Activated CD4-positive, CD25-positive, alpha-beta regulatory T cell treated with anti-CD3 and anti-CD28 coated beads, Interleukin-2, amount 50 U/mL, for 16 hours (primary cell): ENCODE measurements around the gene INHBC.
"Not testable (repeated sequence)": the region's sequence is repeated elsewhere in the genome, so short reads cannot be mapped to it uniquely, and the experiment has no call there.

Source experiments
- DNase-seq: peaks from one replicate; pipeline ENCODE4 v3.0.0-alpha.2; 2020; ENCODE audit warnings: low read depth, low spot score

Gene INHBC, protein sequence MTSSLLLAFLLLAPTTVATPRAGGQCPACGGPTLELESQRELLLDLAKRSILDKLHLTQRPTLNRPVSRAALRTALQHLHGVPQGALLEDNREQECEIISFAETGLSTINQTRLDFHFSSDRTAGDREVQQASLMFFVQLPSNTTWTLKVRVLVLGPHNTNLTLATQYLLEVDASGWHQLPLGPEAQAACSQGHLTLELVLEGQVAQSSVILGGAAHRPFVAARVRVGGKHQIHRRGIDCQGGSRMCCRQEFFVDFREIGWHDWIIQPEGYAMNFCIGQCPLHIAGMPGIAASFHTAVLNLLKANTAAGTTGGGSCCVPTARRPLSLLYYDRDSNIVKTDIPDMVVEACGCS

DNA sequence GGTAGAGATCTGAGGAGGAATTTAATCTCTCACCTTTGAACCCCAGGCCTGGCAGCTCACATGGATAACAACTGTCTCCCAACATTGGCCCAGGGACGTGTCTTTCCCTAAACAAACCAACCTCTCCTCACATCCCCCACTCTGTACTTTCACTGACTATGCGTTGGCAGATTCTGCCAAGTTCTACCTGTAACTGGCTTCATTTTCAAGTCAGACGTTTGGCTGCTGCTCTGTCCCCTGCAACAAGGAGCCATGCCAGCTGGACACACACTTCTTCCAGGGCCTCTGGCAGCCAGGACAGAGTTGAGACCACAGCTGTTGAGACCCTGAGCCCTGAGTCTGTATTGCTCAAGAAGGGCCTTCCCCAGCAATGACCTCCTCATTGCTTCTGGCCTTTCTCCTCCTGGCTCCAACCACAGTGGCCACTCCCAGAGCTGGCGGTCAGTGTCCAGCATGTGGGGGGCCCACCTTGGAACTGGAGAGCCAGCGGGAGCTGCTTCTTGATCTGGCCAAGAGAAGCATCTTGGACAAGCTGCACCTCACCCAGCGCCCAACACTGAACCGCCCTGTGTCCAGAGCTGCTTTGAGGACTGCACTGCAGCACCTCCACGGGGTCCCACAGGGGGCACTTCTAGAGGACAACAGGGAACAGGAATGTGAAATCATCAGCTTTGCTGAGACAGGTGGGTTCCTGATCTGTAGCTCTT, at the start of gene INHBC:
INHBC (plus strand) TSS at position 268 of the 707 bp plus-strand sequence; CDS start at position 371, 103 bp downstream.
- DNase-seq, result no peak

DNA sequence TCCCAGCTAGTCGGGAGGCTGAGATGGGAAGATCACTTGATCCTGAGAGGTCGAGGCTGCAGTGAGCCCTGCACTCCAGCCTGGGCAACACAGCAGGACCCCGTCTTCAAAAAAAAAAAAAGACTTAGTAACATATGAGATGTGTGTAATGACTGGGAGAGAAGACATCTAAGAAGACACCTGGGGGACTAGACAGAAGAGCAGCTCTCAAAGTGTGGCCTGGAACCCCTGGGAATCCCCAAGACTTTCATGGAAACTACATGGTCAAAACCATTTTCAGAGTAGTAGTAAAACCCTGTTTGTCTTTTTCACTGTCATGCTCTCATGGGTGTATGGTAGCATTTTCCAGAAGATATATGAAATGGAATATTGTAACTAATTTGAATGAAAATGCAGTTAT, 49.0 kb upstream of the INHBC start:
- no peak for DNase-seq

DNA sequence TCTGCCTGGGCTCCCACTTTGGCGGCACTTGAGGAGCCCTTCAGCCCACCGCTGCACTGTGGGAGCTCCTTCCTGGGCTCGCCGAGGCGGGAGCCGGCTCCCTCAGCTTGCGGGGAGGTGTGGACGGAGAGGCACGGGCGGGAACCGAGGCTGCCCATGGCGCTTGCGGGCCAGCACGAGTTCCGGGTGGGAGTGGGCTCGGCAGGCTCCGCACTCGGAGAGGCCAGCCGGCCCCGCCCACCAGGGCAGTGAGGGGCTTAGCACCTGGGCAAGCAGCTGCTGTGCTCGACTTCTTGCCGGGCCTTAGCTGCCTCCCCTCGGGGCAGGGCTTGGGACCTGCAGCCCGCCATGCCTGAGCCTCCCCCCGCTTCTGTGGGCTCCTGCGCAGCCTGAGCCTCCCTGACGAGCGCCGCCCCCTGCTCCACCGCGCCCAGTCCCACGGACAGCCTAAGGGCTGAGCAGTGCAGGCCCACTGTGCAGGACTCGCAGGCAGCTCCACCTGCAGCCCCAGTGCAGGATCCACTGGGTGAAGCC, 48.3 kb upstream of the INHBC start:
- no peak for DNase-seq

DNA sequence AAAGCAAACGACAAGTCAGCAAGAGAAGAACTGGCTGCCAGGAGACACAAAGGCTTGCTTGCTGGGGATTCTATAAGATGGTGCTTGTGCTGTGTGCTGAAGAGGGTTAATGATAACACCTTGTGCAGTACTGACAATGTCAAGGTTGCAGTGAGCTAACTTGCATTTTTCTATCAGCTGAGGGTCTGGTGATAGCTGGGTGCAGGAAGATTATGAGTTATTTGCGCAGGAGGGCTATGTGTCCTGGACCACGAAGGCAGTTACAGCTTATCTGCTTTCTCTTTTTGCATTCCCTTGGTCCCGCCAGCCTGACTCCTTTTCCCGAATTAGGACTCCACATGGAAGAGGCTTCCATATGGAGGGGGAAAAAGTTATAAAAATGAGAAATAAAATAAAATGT, 46.2 kb upstream of the INHBC start:
- no peak for DNase-seq

DNA sequence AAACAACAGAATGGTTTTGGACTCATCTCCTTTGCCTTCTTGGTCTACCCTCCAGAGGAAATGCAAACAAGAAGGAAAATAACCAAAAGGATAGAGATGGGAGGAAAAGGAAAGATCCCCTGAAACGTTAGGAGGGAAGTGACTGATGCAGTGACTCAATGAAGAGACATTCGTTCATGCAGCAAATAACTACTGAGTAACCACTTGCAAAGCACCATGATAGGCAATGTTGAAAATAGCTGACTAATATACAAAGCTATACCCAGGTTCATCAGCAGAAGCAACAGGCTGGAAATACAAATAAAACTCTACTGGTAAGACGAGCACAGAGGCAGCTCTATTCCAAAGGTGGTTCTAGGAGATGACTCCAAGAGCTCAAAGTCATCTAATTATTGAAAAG, 45.6 kb upstream of the INHBC start:
- DNase-seq, result no peak

DNA sequence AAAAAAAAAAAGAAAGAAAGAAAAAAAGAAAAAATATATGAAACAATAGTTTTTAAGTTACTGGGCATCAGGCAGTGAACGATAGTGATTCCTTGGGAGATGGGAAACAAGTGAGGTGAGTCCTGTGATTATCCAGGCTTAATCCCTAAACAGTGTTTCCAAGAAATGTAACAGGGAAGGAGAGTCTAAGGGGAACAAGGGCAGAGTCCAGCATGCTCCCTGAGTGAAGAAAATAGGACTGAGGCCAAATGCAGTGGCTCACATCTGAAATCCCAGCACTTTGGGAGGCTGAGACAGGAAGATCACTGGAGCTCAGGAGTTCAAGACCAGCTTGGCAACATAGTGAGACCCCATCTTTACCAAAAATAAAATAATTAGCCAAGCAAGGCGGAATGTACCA, 44.4 kb upstream of the INHBC start:
- DNase-seq, result no peak

DNA sequence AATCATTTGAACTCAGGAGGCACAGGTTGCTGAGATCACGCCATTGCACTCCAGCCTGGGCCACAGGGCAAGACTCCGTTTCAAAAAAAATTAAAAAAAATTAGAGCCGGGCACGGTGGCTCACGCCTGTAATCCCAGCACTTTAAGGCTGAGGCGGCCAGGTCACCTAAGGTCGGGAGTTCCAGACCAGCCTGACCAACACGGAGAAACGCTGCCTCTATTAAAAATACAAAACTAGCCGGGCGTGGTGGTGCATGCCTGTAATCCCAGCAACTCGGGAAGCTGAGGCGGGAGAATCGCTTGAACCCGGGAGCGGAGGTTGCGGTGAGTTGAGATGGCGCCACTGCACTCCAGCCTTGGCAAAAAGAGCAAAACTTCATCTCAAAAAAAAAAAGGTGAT, 39.5 kb upstream of the INHBC start:
- DNase-seq, result no peak

DNA sequence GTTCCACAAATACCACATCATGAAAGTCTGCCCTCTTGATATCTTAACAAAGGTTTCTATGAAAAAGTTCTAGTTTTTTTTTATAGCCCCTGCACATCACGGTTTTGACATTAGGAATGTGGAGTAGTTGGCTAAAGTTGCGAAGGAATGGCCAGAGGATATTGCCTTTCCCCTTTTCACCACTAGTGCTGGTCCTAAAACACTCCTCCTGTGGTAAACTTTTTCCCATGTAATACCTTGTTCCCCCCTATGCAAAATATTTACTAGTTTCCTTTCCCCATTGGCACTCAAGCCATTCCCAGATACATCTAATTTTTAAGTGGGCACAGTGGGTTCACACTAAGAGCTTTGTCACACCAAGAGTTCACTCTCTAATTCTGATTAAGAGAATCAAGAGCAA, 37.1 kb upstream of the INHBC start:
- no peak for DNase-seq

DNA sequence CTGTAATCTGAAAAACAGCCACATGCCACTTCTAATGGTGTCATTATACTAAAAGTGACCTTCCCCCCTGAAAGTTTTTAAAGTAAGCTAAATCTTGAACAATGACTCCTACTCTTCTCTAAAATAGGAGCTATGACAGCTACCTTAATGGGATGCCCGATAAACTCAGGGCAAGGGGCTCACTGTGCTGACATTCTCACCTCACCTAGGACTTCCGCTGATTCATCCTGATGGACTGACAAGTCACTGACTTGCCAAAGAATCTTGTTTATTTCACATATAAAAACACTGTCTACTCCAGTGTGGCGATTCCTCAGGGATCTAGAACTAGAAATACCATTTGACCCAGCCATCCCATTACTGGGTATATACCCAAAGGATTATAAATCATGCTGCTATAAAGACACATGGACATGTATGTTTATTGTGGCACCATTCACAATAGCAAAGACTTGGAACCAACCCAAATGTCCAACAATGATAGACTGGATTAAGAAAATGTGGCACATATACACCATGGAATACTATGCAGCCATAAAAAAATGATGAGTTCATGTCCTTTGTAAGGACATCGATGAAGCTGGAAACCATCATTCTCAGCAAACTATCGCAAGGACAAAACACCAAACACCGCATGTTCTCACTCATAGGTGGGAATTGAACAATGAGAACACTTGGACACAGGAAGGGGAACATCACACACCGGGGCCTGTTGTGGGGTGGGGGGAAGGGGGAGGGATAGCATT, 34.7 kb upstream of the INHBC start:
- DNase-seq, result not testable (repeated sequence)

DNA sequence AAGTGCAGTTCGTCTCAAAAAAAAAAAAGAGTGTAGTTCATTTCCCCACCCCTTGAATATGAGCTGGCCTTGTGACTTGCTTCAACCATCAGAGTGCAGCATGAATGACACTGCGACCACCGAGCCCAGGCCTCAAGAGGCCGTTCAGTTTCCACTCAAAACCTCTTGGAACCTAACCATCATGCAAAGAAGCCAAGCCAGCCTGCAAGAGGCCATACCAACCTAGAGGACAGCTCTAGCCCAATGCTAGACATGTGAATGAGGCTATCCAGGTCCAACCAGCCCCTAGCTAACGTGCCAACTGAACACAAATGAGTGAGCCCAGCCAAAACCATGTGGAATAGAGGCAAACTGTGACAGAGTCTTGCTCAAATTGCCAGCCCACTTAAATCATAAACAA, 33.4 kb upstream of the INHBC start:
- no peak for DNase-seq

DNA sequence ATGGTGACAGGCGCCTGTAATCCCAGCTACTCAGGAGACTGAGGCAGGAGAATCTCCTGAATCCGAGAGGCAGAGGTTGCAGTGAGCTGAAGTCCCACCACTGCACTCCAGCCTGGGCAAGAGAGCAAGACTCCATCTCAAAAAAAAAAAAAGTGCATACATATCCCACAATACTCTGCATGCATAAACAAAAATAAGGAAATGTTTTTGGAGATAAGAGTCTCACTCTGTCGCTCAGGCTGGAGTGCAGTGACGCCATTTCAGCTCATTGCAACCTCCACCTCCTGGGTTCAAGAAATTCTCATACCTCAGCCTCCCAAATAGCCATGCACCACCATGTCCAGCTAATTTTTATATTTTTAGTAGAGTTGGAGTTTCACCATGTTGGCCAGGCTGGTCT, 32.4 kb upstream of the INHBC start:
- DNase-seq, result not testable (repeated sequence)

DNA sequence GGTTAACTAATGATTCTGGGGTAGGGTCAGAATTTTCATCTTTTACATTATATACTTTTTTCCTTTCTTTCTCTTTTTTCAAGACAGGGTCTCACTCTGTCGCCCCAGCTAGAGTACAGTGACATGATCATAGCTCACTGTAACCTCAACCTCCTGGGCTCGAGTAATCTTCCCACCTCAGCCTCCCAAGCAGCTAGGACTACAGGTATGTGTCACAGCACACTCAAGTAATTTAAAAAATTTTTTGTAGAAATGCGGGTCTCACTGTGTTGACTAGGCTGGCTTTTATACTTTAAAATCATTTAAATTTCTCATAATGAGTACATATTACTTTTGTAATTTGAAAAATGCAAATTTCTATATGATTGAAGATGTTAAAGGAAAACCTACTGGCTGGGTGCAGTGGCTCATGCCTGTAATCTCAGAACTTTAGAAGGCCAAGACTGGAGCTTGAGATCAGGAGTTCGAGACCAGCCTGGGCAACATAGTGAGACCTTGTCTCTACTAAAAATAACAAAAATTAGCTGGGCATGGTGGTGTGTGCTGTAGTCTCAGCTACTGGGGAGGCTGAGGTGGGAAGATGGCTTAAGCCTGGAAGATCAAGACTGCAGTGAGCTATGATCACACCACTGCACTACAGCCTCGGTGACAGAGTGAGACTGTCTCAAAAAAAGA, 29.5 kb upstream of the INHBC start:
- DNase-seq, result no peak

DNA sequence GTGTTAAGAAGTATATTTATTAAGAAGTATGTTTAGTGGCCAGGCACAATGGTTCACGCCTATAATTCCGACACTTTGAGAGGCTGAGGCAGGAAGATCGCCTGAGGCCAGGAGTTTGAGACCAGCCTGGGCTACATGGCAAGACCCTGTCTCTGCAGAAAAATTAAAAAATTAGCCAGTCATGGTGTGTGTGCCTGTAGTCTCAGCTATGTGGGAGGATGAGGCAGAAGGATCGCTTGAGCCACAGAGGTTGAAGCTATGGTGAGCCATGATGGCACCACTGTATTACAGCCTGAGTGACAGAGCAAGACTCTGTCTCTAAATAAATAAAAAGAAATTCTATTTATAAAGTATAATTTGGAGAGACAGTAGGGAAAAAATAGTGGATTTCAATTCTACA, 24.1 kb upstream of the INHBC start:
- DNase-seq, result no peak

DNA sequence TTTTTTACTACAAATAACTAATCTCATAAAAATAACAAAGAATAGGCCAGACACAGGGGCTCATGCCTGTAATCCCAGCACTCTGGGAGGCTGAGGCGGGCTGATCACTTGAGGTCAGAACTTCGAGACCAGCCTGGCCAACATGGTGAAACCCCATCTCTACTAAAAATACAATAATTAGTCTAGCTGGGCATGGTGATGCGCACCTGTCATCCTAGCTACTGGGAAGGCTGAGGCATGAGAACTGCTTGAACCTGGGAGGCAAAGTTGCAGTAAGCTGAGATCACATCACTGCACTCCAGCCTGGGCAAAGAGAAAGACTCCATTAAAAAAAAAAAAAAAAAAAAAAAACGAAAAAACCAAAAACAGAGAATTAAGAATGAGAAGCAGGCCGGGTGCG, 20.4 kb upstream of the INHBC start:
- not testable (repeated sequence) for DNase-seq

DNA sequence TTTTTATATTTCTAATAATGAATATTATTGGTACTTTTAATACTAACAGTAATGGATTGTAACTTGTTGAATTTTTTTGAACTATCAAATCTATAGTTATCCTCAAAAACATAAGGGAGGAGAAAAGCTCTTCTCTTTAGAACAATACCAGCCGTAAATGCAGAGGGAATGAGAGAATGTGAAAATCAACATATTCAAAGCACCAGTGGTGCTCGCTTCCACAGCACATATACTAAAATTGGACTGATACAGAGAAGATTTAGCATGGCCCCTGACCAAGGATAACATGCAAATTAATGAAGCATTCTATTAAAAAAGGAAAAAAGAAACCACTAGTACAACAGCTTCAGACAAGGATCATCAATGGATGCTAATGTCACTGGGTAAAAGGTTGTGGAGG, 19.5 kb upstream of the INHBC start:
- DNase-seq, result no peak

DNA sequence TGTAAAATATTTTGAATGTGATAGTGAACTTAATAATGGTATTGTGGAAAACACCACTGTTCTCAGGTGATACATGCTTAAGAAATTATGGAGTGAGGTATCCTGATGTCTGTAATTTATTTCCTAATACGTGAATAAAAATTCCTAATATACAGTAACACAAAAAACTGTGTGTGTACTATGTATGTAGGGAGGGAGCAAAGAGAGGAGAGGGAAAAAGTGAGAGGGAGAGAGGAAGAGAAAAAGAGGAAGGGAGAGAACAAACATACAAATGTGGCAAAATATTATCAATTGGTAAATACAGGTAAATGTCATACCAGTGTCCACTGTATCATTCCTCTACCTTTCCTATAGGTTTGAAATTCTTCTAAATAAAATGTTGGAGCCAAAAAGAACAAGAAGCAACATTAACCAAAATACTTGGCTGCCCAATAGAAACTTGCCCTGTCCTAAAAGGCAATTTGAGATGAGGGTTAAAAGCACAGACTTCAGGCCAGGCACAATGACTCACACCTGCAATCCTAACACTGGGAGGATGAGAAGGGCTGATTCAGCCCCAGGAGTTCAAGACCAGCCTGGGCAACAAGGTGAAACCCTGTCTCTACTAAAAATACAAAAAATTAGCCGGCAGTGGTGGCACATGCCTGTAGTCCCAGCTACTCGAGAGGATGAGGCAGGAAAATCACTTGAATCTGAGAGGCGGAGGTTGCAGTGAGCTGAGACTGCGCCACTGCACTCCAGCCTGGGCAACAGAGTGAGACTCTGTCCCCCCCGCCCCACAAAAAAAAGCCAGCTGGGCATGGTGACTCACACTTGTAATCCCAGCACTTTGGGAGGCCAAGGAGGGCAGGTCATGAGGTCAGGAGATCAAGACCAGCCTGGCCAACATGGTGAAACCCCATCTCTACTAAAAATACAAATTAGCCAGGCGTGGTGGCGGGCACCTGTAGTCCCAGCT, 18.3 kb upstream of the INHBC start:
- DNase-seq, result no peak

DNA sequence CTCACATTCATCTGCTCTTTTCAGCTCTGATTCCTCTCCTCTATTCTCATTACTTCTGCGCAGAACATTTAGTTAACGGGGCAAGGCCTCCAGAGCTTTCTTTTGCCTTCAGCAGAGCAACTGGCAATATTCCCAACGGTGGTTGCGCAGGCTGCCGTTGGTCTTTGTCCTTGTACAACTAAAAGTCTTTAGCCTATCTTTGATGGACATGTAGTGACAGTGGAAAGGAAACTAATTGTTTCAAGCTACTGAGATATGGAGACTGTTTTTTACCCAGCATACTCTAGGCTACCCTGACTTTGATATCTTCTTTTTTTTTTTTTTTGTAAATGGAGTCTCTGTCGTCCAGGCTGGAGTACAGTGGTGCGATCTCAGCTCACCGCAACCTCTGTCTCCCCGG, 16.3 kb upstream of the INHBC start:
- no peak for DNase-seq

DNA sequence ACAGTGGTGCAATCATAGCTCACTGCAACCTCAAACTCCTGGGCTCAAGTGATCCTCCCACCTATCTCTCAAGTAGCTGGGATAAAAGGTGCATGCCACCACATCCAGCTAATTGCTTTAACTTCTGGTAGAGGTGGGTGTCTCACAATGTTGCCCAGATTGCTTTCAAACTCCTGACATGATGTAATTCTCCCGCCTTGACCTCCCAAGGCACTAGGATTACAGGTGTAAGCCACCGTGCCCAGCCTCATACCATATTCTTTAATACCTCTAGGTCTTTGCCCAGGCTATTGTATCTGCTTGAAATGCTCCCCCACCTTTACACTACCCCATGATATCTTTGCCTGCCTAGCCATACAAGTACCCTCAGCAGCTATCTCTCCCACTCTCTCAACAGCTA, 15.1 kb upstream of the INHBC start:
- no peak for DNase-seq

DNA sequence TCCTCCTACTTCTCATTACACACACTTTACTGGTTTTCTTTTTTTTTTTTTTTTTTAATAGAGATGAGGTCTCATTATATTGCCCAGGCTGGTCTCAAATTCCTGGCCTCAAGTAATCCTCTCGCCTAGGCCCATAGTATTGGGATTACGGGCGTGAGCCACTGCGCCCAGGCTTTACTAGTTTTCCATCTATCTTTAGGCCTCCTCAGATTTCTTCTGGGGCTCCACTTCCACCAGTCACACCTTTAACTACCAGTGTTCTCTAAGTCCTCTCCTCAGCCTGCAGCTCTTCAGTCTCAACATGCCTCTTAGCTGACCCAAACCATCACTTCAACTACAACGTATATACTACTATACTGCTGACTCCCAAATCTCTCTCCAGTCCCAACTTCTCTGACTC, 14.1 kb upstream of the INHBC start:
- DNase-seq, result no peak

DNA sequence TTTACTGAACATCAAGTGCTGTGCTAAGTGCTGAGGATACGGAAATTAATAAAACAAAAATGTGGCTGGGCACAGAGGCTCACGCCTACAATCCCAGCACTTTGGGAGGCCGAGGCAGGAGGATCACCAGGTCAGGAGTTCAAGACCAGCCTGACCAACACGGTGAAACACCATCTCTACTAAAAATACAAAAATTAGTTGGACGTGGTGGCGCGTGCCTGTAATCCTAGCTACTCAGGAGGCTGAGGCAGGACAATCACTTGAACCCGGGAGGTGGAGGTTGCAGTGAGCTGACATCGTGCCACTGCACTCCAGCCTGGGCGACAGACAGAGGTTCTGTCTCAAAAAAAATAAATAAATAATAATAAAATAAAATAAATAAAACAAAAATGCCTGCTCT, 7.6 kb upstream of the INHBC start:
- not testable (repeated sequence) for DNase-seq

DNA sequence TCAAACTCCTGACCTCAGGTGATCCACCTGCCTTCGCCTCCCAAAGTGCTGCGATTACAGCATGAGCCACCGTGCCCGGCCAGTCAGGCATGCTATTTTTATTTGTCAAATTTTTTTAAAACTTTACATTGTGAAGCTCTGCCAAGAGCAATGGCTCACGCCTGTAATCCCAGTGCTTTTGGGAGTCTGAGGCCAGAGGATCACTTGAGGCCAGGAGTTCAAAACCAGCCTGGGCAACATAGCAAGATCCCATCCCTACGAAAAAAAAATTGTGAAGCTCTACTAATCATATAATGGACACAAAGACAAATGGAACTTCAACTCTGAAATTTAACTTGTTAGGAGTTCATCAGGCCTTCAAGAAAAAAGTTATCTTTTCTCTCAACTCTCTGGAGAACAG, 5.6 kb upstream of the INHBC start:
- DNase-seq, result no peak
